H1 (cell line): ENCODE results near the gene ARRDC1. TPM values are rescaled to one million over a fixed set of nuclear protein-coding genes. Genes with fewer than 3 reads are reported as not detected.

Experiments
- CTCF ChIA-PET: fragments of 300-600 bp; sonication (Branson Sonifier 250); formaldehyde crosslinking; loops from one replicate; lab custom pipeline; 2021; ENCODE audit not compliant: partially characterized antibody; lab: Charles Lee
- POLR2A ChIA-PET: fragments of 300-600 bp; sonication (Branson Sonifier 250); formaldehyde crosslinking; loops from one replicate; lab custom pipeline; 2021; ENCODE audit warnings: inconsistent platforms; ENCODE audit not compliant: partially characterized antibody; lab: Charles Lee
- DNase-seq, 2 experiments: peaks; one replicate each; pipeline versions ENCODE4 v3.0.0 to v3.0.0-alpha.2; 2010 to 2022; ENCODE audit warnings: low spot score in 2 of 2, low read depth in 1 of 2, mixed read lengths in 1 of 2
- FAIRE-seq: peaks from 2 replicates; lab custom pipeline; 2011; peaks lifted over from hg19 to GRCh38; lab: Jason Lieb, UNC
- H2AFZ ChIP-seq: 2 replicates; pipeline ENCODE4 v1.8.1; 2012; ENCODE audit warnings: low read length, inconsistent platforms
- H2AK5ac ChIP-seq: 2 replicates; pipeline ENCODE4 v1.6.1; 2013; ENCODE audit warnings: low read depth, low read length
- H2BK120ac ChIP-seq: replicated peaks from 2 replicates; pipeline ENCODE3; 2013; ENCODE audit warnings: low read depth, low read length, inconsistent platforms
- H2BK12ac ChIP-seq: 2 replicates; pipeline ENCODE4 v1.6.1; 2013; ENCODE audit warnings: low read depth, low read length
- H2BK15ac ChIP-seq: 2 replicates; pipeline ENCODE4 v1.6.1; 2013; ENCODE audit warnings: low read length
- H2BK20ac ChIP-seq: 2 replicates; pipeline ENCODE4 v1.6.1; 2013; ENCODE audit warnings: low read length
- H2BK5ac ChIP-seq: 2 replicates; pipeline ENCODE4 v1.6.1; 2013; ENCODE audit warnings: low read depth, low read length
- H3K14ac ChIP-seq: 2 replicates; pipeline ENCODE4 v1.6.1; 2013; ENCODE audit warnings: inconsistent platforms; ENCODE audit not compliant: insufficient read length
- H3K18ac ChIP-seq: 2 replicates; pipeline ENCODE4 v1.6.1; 2013; ENCODE audit warnings: low read length; ENCODE audit errors: extremely low read depth
- H3K23ac ChIP-seq: 2 replicates; pipeline ENCODE4 v1.6.1; 2013; ENCODE audit warnings: inconsistent platforms; ENCODE audit not compliant: insufficient read length
- H3K23me2 ChIP-seq: 2 replicates; pipeline ENCODE4 v1.6.1; 2013; ENCODE audit warnings: low read depth, low read length
- H3K27ac ChIP-seq: 2 replicates; pipeline ENCODE4 v1.6.1; 2011; ENCODE audit warnings: low read depth, low read length, inconsistent platforms
- H3K27me3 ChIP-seq, 4 experiments: replicated peaks in 1 of 4; 1 replicate in 1 of 4; 2 replicates in 3 of 4; pipeline versions ENCODE4 v1.6.1 to v1.8.1; 2011 to 2013; ENCODE audit warnings: low read length in 3 of 4, mild to moderate bottlenecking in 3 of 4, inconsistent platforms in 2 of 4, mixed read lengths in 2 of 4, moderate library complexity in 1 of 4; ENCODE audit not compliant: control insufficient read depth in 3 of 4, insufficient read depth in 3 of 4; ENCODE audit errors: extremely low read depth in 1 of 4
- H3K36me3 ChIP-seq, 4 experiments: 2 replicates each; pipeline versions ENCODE4 v1.6.1 to v1.8.1; 2011 to 2013; ENCODE audit warnings: mild to moderate bottlenecking in 4 of 4, low read length in 3 of 4, moderate library complexity in 2 of 4, control low read depth in 1 of 4, inconsistent platforms in 1 of 4; ENCODE audit not compliant: insufficient read depth in 4 of 4, control insufficient read depth in 2 of 4
- H3K4ac ChIP-seq: replicated peaks from 2 replicates; pipeline ENCODE3; 2013; ENCODE audit warnings: low read length, low read depth, mixed read lengths, inconsistent platforms; ENCODE audit not compliant: insufficient read length
- H3K4me1 ChIP-seq, 4 experiments: replicated peaks in 1 of 4; 1 replicate in 1 of 4; 2 replicates in 3 of 4; pipeline versions ENCODE4 v1.6.1 to v1.8.1; 2011 to 2013; ENCODE audit warnings: low read length in 3 of 4, inconsistent platforms in 2 of 4, mixed read lengths in 1 of 4; ENCODE audit not compliant: insufficient read depth in 4 of 4, control insufficient read depth in 3 of 4
- H3K4me2 ChIP-seq, 2 experiments: 2 replicates each; pipeline versions ENCODE4 v1.6.1 to v1.8.1; 2011 to 2013; ENCODE audit warnings: low read depth in 2 of 2, low read length in 2 of 2, control low read depth in 1 of 2, inconsistent platforms in 1 of 2, mild to moderate bottlenecking in 1 of 2; ENCODE audit not compliant: insufficient read depth in 1 of 2
- H3K4me3 ChIP-seq, 4 experiments: fragments of 200-600, 300-600 bp in 1 of 4; sonication (generic), shearing (Covaris generic), sonication (Bioruptor Twin) in 1 of 4; 2 replicates each; pipeline versions ENCODE4 v1.5.1 to v1.8.1; 2011 to 2016; ENCODE audit warnings: low read length in 4 of 4, low read depth in 3 of 4, control low read depth in 2 of 4, inconsistent platforms in 2 of 4, mild to moderate bottlenecking in 2 of 4, mixed read lengths in 1 of 4, moderate library complexity in 1 of 4; ENCODE audit not compliant: insufficient read depth in 2 of 4; ENCODE audit errors: extremely low read depth in 1 of 4
- H3K56ac ChIP-seq: replicated peaks from 2 replicates; pipeline ENCODE3; 2013; ENCODE audit warnings: low read depth, mild to moderate bottlenecking, mixed read lengths, low read length, inconsistent platforms; ENCODE audit not compliant: insufficient read length
- H3K79me1 ChIP-seq: 2 replicates; pipeline ENCODE4 v1.6.1; 2013; ENCODE audit warnings: low read depth, low read length, control low read depth
- H3K79me2 ChIP-seq, 2 experiments: 2 replicates each; pipeline versions ENCODE4 v1.6.1 to v1.8.1; 2012 to 2013; ENCODE audit warnings: low read length in 2 of 2, mild to moderate bottlenecking in 2 of 2, inconsistent platforms in 1 of 2; ENCODE audit not compliant: insufficient read depth in 2 of 2, control insufficient read depth in 1 of 2
- H3K9ac ChIP-seq, 4 experiments: replicated peaks in 1 of 4; 1 replicate in 1 of 4; 2 replicates in 3 of 4; pipeline versions ENCODE4 v1.6.1 to v1.8.1; 2011 to 2013; ENCODE audit warnings: low read depth in 3 of 4, low read length in 3 of 4, control low read depth in 2 of 4, mild to moderate bottlenecking in 2 of 4, moderate library complexity in 2 of 4, inconsistent platforms in 1 of 4; ENCODE audit errors: extremely low read depth in 1 of 4
- H3K9me3 ChIP-seq, 2 experiments: 2 replicates each; pipeline versions ENCODE4 v1.6.1 to v1.8.1; 2012 to 2013; ENCODE audit warnings: mild to moderate bottlenecking in 2 of 2, moderate library complexity in 2 of 2, control low read depth in 1 of 2, inconsistent platforms in 1 of 2, low read depth in 1 of 2, low read length in 1 of 2, mixed read lengths in 1 of 2; ENCODE audit not compliant: insufficient read depth in 2 of 2
- H4K20me1 ChIP-seq, 2 experiments: replicated peaks in 1 of 2; 2 replicates each; pipeline versions ENCODE3 to v1.8.1; 2011 to 2013; ENCODE audit warnings: inconsistent platforms in 2 of 2, low read length in 2 of 2, mild to moderate bottlenecking in 1 of 2; ENCODE audit not compliant: insufficient read depth in 2 of 2, control insufficient read depth in 1 of 2
- H4K5ac ChIP-seq: 2 replicates; pipeline ENCODE4 v1.6.1; 2013; ENCODE audit warnings: low read length, low read depth, mixed read lengths, inconsistent platforms; ENCODE audit not compliant: insufficient read length
- H4K8ac ChIP-seq: 2 replicates; pipeline ENCODE4 v1.8.0; 2013; ENCODE audit warnings: mild to moderate bottlenecking, moderate library complexity, low read length, inconsistent platforms; ENCODE audit not compliant: insufficient read depth; ENCODE audit errors: extremely low read depth
- H4K91ac ChIP-seq: replicated peaks from 2 replicates; pipeline ENCODE3; 2013; ENCODE audit warnings: low read length, mixed read lengths, inconsistent platforms; ENCODE audit not compliant: insufficient read length
- GTF2F1 ChIP-seq: IDR thresholded peaks from 2 replicates; pipeline ENCODE4 v1.6.1; 2012; ENCODE audit warnings: low read depth, low read length, improper control_type of control experiment, borderline replicate concordance
- MAFK ChIP-seq: IDR thresholded peaks from 2 replicates; pipeline ENCODE4 v1.6.1; 2012; ENCODE audit warnings: low read depth, mild to moderate bottlenecking, improper control_type of control experiment, low read length
- RBBP5 ChIP-seq: IDR thresholded peaks from 2 replicates; pipeline ENCODE4 v1.7.1; 2012; ENCODE audit warnings: low read depth, mild to moderate bottlenecking, inconsistent platforms, low read length, moderate library complexity, borderline replicate concordance
- SRF ChIP-seq: IDR thresholded peaks from 2 replicates; pipeline ENCODE4 v1.6.1; 2011; ENCODE audit warnings: mild to moderate bottlenecking, low read depth, low read length, moderate library complexity
- SUZ12 ChIP-seq: fragments of 200-600 bp; sonication (generic); IDR thresholded peaks from 2 replicates; pipeline ENCODE4 v1.6.1; 2012; ENCODE audit warnings: mild to moderate bottlenecking, inconsistent platforms, low read length, moderate library complexity, mixed read lengths
- WGBS, 2 experiments: shearing (Covaris generic) in 1 of 2; methylation state at CpG; one replicate each; pipeline versions ENCODE4 v1.1.6 to v1.1.7; 2013 to 2015; ENCODE audit warnings: low lambda C conversion rate in 2 of 2, mixed read lengths in 2 of 2, inconsistent platforms in 1 of 2, low coverage in 1 of 2, missing lambda C conversion rate in 1 of 2; ENCODE audit not compliant: insufficient replicate concordance in 2 of 2, insufficient coverage in 1 of 2, insufficient read length in 1 of 2; ENCODE audit errors: extremely low coverage in 1 of 2, missing lambda C conversion rate in 1 of 2; 5-methylcytosine and 5-hydroxymethylcytosine counted together
- polyA plus RNA-seq, 7 experiments: library from polyadenylated mRNA; depleted of rRNA in 3 of 7; stranded (reverse) in 5 of 7; unstranded in 2 of 7; fragments of >200 nt in 5 of 7; fragments of 200-250 nt in 2 of 7; gene quantifications; 1 replicate in 5 of 7; 2 replicates in 1 of 7; 4 replicates in 1 of 7; pipeline versions ENCODE4 v1.2.1 to v1.2.3, GENCODE V29; 2011 to 2013; ENCODE audit warnings: missing spikeins in 2 of 7, mixed read lengths in 2 of 7
- total RNA-seq: library from RNA; stranded (reverse); fragmentation: NEBNext Ultra II Directional; extraction: Animal tissue kit (Norgen Biotek cat#: 25700); gene quantifications from 2 replicates; pipeline ENCODE4 v1.2.1, GENCODE V29; 2021
- TF ChIP-seq, protein P1 (sequence below), 3 experiments: IDR thresholded peaks; 1 replicate in 2 of 3; 2 replicates in 1 of 3; pipeline versions ENCODE4 v1.5.1 to v1.6.1; 2011; ENCODE audit warnings: low read length in 3 of 3, mild to moderate bottlenecking in 3 of 3, inconsistent platforms in 2 of 3, low read depth in 1 of 3, moderate library complexity in 1 of 3; ENCODE audit not compliant: insufficient read depth in 1 of 3; ENCODE audit errors: control extremely low read depth in 1 of 3

The ARRDC1 gene
- total and polyA plus RNA-seq, 2 of the 8 experiments (the other 6 are each of a cell fraction or from before 2014, with no cell fraction given): 22.0 to 58.4 TPM

DNA sequence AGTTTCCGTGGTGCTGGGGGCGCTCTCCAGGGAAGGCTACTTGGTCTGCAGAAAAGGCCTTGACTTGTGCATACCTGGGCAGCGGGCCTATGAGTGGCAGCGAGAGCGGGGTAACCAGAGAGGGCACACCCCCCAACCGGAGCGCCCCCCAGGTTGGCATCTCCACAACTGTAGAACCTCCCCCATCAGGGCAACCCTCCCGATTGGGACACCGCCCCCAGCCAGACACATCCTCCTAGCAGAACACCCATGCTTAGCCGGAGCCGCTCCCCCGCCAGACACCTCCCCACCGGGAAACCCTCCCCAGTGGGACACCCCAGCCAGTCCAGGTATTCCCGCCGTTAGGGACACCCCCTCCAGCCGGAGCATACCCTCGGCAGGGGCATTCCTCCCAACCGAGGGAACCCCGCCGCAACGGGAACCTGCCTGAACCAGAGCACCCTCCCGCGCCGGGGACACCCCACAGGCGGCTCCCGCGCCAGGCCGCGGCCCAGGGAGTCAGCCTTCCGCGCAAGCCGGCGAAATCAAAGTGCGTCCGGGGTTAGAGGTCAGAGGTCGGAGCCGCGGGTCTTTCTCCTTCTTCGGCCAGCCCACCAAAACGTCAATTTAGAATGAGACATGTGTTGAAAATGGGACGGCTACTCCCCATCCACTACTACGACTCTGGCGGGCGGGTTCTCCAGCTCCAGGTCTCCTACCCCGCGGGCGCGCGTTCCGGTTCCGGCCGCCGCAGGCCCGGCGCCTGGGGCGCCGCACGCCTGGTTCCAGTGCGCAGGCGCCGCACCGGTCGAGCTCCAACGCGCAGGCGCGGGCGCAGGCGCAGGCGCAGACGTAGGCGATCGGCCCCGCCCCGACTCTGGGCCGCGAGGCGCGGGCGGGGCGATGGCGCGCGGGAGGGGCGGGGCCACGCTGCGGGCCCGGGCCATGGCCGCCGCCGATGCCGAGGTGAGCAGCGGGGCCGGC lies 12.9 kb downstream of the ARRDC1 start, which contains the start of gene EHMT1:
Gene EHMT1 (plus strand): TSS at position 901 of the 963 bp plus-strand sequence. CDS start 24 bp downstream, at position 925.
- peaks cover 5 to 25% (median 11%) of the 10 kb centered on the region in 4 experiments; a peak in 6 of 8 replicates for H3K36me3 ChIP-seq
- no peaks in the 10 kb centered on the region for H3K9me3 ChIP-seq
- no peak within 1 kb of the TSS for H2BK20ac ChIP-seq
- 0 out of 2 replicates have a peak within 1 kb of the TSS, but pooled peaks have one; percentile 71 for H2BK12ac ChIP-seq
- ChIA-PET CTCF (interaction anchor here (1.0 to 2.8 kb wide), 5 partner anchors 10 to 77 kb away, joined by 4 to 15 read pairs (median 6); no protein-coding TSS in a partner anchor), POLR2A (interaction anchor here (0.6 to 3.5 kb wide), 24 partner anchors 9 to 171 kb away, joined by 3 to 25 read pairs (median 5); partner anchors contain the start of genes ARRDC1, DPH7, PNPLA7 and ZMYND19)
- peak within 1 kb of the TSS; percentile 63 for H4K5ac ChIP-seq
- peak; percentile 46 to 95 for DNase-seq
- peaks cover 4 to 27% of the 10 kb centered on the region in 2 experiments for H4K20me1 ChIP-seq
- peaks cover 35 to 57% of the 10 kb centered on the region in 2 experiments for H3K79me2 ChIP-seq
- no peak for FAIRE-seq
- H3K14ac ChIP-seq: peak within 1 kb of the TSS; percentile 57
- peak within 1 kb of the TSS; percentile 80; the same call in 1 of the 2 replicates for H2BK5ac ChIP-seq
- H2BK15ac ChIP-seq: no peak within 1 kb of the TSS; the same call in 1 of the 2 replicates
- H3K4me1 ChIP-seq: peaks cover 0 to 9% (median 5%) of the 10 kb centered on the region in 4 experiments; a peak in 5 of 7 replicates
- H3K9ac ChIP-seq: peak within 1 kb of the TSS; percentile 91 to 96 (median 94)
- no peak within 1 kb of the TSS for H3K23ac ChIP-seq
- no peaks in the 10 kb centered on the region for H3K27me3 ChIP-seq
- peak within 1 kb of the TSS; percentile 32; the same call in 1 of the 2 replicates for H2AK5ac ChIP-seq
- H2AFZ ChIP-seq: no peak within 1 kb of the TSS
- peaks cover 4% of the 10 kb centered on the region; the same call in 1 of the 2 replicates for H3K23me2 ChIP-seq
- H3K56ac ChIP-seq: peak within 1 kb of the TSS; percentile 82
- peaks cover 11% of the 10 kb centered on the region for H3K79me1 ChIP-seq
- H3K4ac ChIP-seq: peak within 1 kb of the TSS; percentile 85
- H3K4me3 ChIP-seq: peak within 1 kb of the TSS; percentile 83 to 99 (median 92)
- peak within 1 kb of the TSS; percentile 75 for H4K91ac ChIP-seq
- peak within 1 kb of the TSS; percentile 93; the same call in 1 of the 2 replicates for H4K8ac ChIP-seq
- peak within 1 kb of the TSS; percentile 91 to 97 for H3K4me2 ChIP-seq
- H3K18ac ChIP-seq: peak within 1 kb of the TSS; percentile 87
- H2BK120ac ChIP-seq: no peak within 1 kb of the TSS
- peak within 1 kb of the TSS; percentile 84 for H3K27ac ChIP-seq
- WGBS, 2 experiments: 2% methylated on average over 71 of the region's 94 CpGs; no CpG with 5 or more reads in 1 of the 2 experiments
- TF ChIP-seq RBBP5 (0 out of 2 replicates have a peak, but pooled peaks have one; percentile 59), SUZ12 (no peak), MAFK (no peak), SRF (no peak), GTF2F1 (no peak)
- TF ChIP-seq, protein P1, sequence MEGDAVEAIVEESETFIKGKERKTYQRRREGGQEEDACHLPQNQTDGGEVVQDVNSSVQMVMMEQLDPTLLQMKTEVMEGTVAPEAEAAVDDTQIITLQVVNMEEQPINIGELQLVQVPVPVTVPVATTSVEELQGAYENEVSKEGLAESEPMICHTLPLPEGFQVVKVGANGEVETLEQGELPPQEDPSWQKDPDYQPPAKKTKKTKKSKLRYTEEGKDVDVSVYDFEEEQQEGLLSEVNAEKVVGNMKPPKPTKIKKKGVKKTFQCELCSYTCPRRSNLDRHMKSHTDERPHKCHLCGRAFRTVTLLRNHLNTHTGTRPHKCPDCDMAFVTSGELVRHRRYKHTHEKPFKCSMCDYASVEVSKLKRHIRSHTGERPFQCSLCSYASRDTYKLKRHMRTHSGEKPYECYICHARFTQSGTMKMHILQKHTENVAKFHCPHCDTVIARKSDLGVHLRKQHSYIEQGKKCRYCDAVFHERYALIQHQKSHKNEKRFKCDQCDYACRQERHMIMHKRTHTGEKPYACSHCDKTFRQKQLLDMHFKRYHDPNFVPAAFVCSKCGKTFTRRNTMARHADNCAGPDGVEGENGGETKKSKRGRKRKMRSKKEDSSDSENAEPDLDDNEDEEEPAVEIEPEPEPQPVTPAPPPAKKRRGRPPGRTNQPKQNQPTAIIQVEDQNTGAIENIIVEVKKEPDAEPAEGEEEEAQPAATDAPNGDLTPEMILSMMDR (IDR thresholded peaks at IDR 0.05; ENCODE audit: control extremely low read depth in 1 of 3, insufficient read depth in 1 of 3, low read depth in 1 of 3, low read length in 3 of 3): no peak
